ENCODE data around the gene EPAS1.

EPAS1 gene

DNA sequence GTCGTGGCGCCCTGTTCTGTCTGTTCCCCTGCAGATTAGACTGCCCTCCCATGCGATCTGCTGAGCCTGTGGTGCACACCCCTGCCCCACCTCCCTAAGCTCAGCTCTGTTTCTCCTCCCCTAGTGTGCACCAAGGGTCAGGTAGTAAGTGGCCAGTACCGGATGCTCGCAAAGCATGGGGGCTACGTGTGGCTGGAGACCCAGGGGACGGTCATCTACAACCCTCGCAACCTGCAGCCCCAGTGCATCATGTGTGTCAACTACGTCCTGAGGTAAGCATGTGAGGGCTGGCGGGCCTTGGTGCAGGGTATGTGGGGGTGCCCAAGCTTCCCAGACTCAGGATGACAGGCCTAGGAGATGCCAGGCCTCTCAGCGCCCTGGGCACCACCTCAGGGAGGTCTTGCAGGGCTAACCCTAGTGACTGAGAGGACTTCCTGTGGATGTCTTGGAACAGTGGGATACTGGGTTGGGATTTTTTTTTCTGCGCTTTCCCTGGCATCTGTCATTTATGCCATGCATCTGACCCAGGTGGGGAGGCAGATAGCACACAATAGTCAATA is 78.4 kb downstream of the EPAS1 start:
- H3K9ac ChIP-seq (ENCODE audit: low read depth, low read length): no peak overlapping the region
- no peaks in the 10 kb centered on the region for H3K36me3 ChIP-seq (ENCODE audit: insufficient read depth, low read length)
- no peaks in the 10 kb centered on the region for H3K9me3 ChIP-seq (ENCODE audit: control insufficient read depth, insufficient read depth, low read length)
- H3K4me1 ChIP-seq (ENCODE audit: insufficient read depth, low read length): no peaks in the 10 kb centered on the region

GRCh38 chr2:46376586-46376985 is 79.4 kb downstream of the EPAS1 start:
- no peaks in the 10 kb centered on the region for H3K4me1 ChIP-seq (ENCODE audit: insufficient read depth, low read length)
- H3K9me3 ChIP-seq (ENCODE audit: control insufficient read depth, insufficient read depth, low read length): no peaks in the 10 kb centered on the region
- no peak overlapping the region for H3K9ac ChIP-seq (ENCODE audit: low read depth, low read length)
- H3K36me3 ChIP-seq (ENCODE audit: insufficient read depth, low read length): no peaks in the 10 kb centered on the region

- Histone ChIP-seq H3K36me3 (ENCODE audit: insufficient read depth, low read length) (no peaks in the 10 kb centered on the region), H3K9me3 (ENCODE audit: control insufficient read depth, insufficient read depth, low read length) (no peaks in the 10 kb centered on the region), H3K9ac (ENCODE audit: low read depth, low read length) (no peak overlapping the region), H3K4me1 (ENCODE audit: insufficient read depth, low read length) (no peaks in the 10 kb centered on the region)
Observed at GRCh38 chr2:46377101-46377581, 79.9 kb downstream of the EPAS1 start.

DNA sequence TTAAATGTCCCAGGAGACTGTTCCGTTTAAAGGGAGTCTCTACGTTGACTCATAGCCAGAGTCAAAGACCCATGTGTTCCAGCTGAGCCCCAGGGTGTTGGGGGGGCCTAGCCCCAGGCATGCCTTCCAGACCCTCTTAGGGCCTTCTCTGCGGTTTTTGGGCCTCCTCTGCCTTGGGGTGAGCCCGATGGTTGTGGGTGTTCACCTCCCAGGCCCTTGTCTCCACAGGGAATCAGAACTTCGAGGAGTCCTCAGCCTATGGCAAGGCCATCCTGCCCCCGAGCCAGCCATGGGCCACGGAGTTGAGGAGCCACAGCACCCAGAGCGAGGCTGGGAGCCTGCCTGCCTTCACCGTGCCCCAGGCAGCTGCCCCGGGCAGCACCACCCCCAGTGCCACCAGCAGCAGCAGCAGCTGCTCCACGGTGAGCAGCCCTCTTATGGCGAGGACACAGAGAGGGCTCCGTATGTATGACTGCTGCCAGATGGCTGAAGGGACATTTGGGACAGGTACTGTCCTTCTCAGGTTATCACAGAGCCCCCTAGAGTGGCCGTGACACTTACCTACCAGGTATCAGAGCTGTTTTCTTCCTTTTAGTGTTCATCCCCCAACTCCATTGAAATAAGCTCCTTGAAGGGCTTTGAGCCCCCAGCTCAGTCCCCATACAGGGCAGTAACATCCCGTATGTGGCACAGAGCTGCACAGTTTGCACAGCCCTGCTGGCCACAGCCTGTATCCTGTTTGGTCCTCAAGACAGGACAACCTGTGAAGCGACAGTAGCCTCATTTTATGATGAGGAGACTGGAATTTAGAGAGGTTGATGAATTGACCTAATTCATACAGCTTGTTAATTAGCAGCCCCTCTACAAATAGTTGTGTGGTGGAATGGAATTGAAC is 80.7 kb downstream of the EPAS1 start:
- H3K9me3 ChIP-seq (ENCODE audit: control insufficient read depth, insufficient read depth, low read length): no peaks in the 10 kb centered on the region
- H3K9ac ChIP-seq (ENCODE audit: low read depth, low read length): no peak overlapping the region
- H3K36me3 ChIP-seq (ENCODE audit: insufficient read depth, low read length): no peaks in the 10 kb centered on the region
- no peaks in the 10 kb centered on the region for H3K4me1 ChIP-seq (ENCODE audit: insufficient read depth, low read length)

GRCh38 chr2:46378616-46379015 is 81.4 kb downstream of the EPAS1 start:
- no peaks in the 10 kb centered on the region for H3K36me3 ChIP-seq (ENCODE audit: insufficient read depth, low read length)
- H3K9ac ChIP-seq (ENCODE audit: low read depth, low read length): no peak overlapping the region
- no peaks in the 10 kb centered on the region for H3K9me3 ChIP-seq (ENCODE audit: control insufficient read depth, insufficient read depth, low read length)
- no peaks in the 10 kb centered on the region for H3K4me1 ChIP-seq (ENCODE audit: insufficient read depth, low read length)

GRCh38 chr2:46379213-46380037 is 82.2 kb downstream of the EPAS1 start:
- H3K9me3 ChIP-seq (ENCODE audit: control insufficient read depth, insufficient read depth, low read length): no peaks in the 10 kb centered on the region
- H3K4me1 ChIP-seq (ENCODE audit: insufficient read depth, low read length): no peaks in the 10 kb centered on the region
- H3K9ac ChIP-seq (ENCODE audit: low read depth, low read length): no peak overlapping the region
- H3K36me3 ChIP-seq (ENCODE audit: insufficient read depth, low read length): no peaks in the 10 kb centered on the region

DNA sequence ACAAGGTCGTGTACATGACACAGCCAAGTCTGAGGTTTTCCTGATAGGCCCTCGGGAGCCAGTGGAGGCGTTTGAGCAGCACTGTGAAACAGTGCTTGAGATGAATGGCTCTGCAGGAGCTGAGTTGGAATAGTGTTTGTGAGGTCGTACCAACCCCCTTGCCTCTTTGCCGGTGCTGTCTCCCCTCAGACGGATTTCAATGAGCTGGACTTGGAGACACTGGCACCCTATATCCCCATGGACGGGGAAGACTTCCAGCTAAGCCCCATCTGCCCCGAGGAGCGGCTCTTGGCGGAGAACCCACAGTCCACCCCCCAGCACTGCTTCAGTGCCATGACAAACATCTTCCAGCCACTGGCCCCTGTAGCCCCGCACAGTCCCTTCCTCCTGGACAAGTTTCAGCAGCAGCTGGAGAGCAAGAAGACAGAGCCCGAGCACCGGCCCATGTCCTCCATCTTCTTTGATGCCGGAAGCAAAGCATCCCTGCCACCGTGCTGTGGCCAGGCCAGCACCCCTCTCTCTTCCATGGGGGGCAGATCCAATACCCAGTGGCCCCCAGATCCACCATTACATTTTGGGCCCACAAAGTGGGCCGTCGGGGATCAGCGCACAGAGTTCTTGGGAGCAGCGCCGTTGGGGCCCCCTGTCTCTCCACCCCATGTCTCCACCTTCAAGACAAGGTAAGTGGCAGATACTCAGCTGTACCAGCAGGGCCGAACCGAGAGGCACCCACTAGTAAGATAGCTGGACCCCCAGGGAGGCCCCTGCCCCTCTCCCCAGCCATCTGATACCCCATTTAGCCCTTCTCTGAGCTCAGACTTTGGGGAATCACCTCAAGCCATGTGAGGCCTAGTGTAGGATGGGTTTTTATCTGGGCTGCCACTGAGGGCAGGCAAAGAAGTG is 83.1 kb downstream of the EPAS1 start:
- Histone ChIP-seq H3K9ac (ENCODE audit: low read depth, low read length) (no peak overlapping the region), H3K36me3 (ENCODE audit: insufficient read depth, low read length) (no peaks in the 10 kb centered on the region)

DNA sequence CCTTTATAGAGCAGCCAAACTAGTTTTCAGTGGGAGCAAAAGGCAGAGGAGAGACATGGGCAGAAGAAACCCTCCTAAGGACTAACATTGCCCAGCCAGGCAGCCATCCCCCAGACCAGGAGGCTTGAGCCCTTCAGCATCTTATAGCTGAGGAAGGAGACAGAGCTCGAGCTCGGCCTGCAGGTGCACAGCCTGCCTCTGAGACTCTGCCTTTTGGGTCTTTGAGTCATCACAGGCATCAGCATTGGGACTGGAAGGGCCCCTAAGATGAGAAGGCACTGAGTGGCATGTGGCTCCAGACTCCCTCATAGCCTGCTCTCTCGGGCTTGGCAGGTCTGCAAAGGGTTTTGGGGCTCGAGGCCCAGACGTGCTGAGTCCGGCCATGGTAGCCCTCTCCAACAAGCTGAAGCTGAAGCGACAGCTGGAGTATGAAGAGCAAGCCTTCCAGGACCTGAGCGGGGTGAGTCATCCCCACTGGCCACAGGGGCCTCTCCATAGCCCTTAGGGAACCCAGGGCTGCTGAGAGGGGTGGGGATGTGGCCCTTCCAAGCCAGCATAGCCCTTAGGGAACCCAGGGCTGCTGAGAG is 84.1 kb downstream of the EPAS1 start:
- no peak overlapping the region for H3K9ac ChIP-seq (ENCODE audit: low read depth, low read length)
- H3K4me1 ChIP-seq (ENCODE audit: insufficient read depth, low read length): no peaks in the 10 kb centered on the region
- no peaks in the 10 kb centered on the region for H3K9me3 ChIP-seq (ENCODE audit: control insufficient read depth, insufficient read depth, low read length)
- H3K36me3 ChIP-seq (ENCODE audit: insufficient read depth, low read length): no peaks in the 10 kb centered on the region

More for the DNA sequence above, 83.1 kb downstream of the EPAS1 start:
- H3K4me1 ChIP-seq (ENCODE audit: insufficient read depth, low read length): no peaks in the 10 kb centered on the region
- no peaks in the 10 kb centered on the region for H3K9me3 ChIP-seq (ENCODE audit: control insufficient read depth, insufficient read depth, low read length)

GRCh38 chr2:46381871-46382270 is 84.7 kb downstream of the EPAS1 start:
- Histone ChIP-seq H3K36me3 (ENCODE audit: insufficient read depth, low read length) (no peaks in the 10 kb centered on the region), H3K9ac (ENCODE audit: low read depth, low read length) (no peak overlapping the region), H3K4me1 (ENCODE audit: insufficient read depth, low read length) (no peaks in the 10 kb centered on the region), H3K9me3 (ENCODE audit: control insufficient read depth, insufficient read depth, low read length) (no peaks in the 10 kb centered on the region)

- Histone ChIP-seq H3K9ac (ENCODE audit: low read depth, low read length) (no peak overlapping the region), H3K9me3 (ENCODE audit: control insufficient read depth, insufficient read depth, low read length) (no peaks in the 10 kb centered on the region), H3K4me1 (ENCODE audit: insufficient read depth, low read length) (no peaks in the 10 kb centered on the region), H3K36me3 (ENCODE audit: insufficient read depth, low read length) (no peaks in the 10 kb centered on the region)
Observed at GRCh38 chr2:46382331-46383112, 85.3 kb downstream of the EPAS1 start.

DNA sequence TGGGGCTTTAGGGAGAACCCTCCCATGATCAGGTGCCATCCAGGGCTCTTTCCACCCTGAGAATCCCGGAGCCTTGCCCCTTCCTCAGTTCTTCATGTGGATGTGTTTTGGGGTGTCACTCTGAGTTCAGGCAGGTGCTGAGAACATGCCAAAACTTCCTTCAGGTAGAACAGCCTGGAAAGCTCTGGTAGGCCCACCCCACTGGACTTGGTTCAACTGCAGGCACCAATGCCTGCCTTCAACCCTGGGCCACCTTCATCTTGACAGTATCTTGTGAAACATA is 85.8 kb downstream of the EPAS1 start:
- Histone ChIP-seq H3K9ac (ENCODE audit: low read depth, low read length) (no peak overlapping the region), H3K36me3 (ENCODE audit: insufficient read depth, low read length) (no peaks in the 10 kb centered on the region), H3K9me3 (ENCODE audit: control insufficient read depth, insufficient read depth, low read length) (no peaks in the 10 kb centered on the region), H3K4me1 (ENCODE audit: insufficient read depth, low read length) (no peaks in the 10 kb centered on the region)

- Histone ChIP-seq H3K4me1 (ENCODE audit: insufficient read depth, low read length) (no peaks in the 10 kb centered on the region), H3K9ac (ENCODE audit: low read depth, low read length) (no peak overlapping the region), H3K9me3 (ENCODE audit: control insufficient read depth, insufficient read depth, low read length) (no peaks in the 10 kb centered on the region), H3K36me3 (ENCODE audit: insufficient read depth, low read length) (no peaks in the 10 kb centered on the region)
Observed at GRCh38 chr2:46383784-46384456, 86.7 kb downstream of the EPAS1 start.

DNA sequence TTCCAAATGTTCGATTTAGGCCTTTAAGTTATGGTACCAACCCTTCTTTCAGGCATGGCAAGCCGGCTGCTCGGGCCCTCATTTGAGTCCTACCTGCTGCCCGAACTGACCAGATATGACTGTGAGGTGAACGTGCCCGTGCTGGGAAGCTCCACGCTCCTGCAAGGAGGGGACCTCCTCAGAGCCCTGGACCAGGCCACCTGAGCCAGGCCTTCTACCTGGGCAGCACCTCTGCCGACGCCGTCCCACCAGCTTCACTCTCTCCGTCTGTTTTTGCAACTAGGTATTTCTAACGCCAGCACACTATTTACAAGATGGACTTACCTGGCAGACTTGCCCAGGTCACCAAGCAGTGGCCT is 87.2 kb downstream of the EPAS1 start:
- Histone ChIP-seq H3K9ac (ENCODE audit: low read depth, low read length) (no peak overlapping the region), H3K36me3 (ENCODE audit: insufficient read depth, low read length) (no peaks in the 10 kb centered on the region), H3K9me3 (ENCODE audit: control insufficient read depth, insufficient read depth, low read length) (no peaks in the 10 kb centered on the region), H3K4me1 (ENCODE audit: insufficient read depth, low read length) (no peaks in the 10 kb centered on the region)

Measured in ES-I3 (cell line).